GM18508 (cell line): Measurements from ENCODE around the gene RASL11B.

ENCODE experiments used
- ATAC-seq: cut with Tn5 transposase; IDR thresholded peaks from one replicate; pipeline ENCODE4 v1.9.1; 2021; ENCODE audit warnings: moderate number of reproducible peaks; ENCODE audit not compliant: insufficient read depth, unreplicated experiment

RASL11B gene

GRCh38 chr4:52907510-52907909 is 45.4 kb downstream of the RASL11B start:
- ATAC-seq = no peak

GRCh38 chr4:52910115-52910514 is 48.0 kb downstream of the RASL11B start:
- ATAC-seq = no peak

GRCh38 chr4:52911684-52912294 is 49.7 kb downstream of the RASL11B start:
- ATAC-seq = no peak

- no peak for ATAC-seq
Observed at GRCh38 chr4:52912608-52913007, 50.5 kb downstream of the RASL11B start.

- no peak for ATAC-seq
Observed at GRCh38 chr4:52914051-52914605, 52.0 kb downstream of the RASL11B start.

GRCh38 chr4:52915191-52915590 is 53.1 kb downstream of the RASL11B start:
- no peak for ATAC-seq

- ATAC-seq = no peak
Observed at GRCh38 chr4:52915730-52916300, 53.7 kb downstream of the RASL11B start.
